OCI-LY7 (cell line): ENCODE measurements around the gene SLC66A1. TPM values are rescaled to one million over a fixed set of nuclear protein-coding genes. Genes with fewer than 3 reads are reported as not detected.

Experiments used
- BruUV-seq: library from RNA; stranded (reverse); fragments of 400-500 nt; replicated peaks from 2 replicates; lab custom pipeline; 2021; lab: Mats Ljungman, UMichigan
- CTCF ChIA-PET: fragments of 300-600 bp; sonication (Branson Sonifier 250); formaldehyde crosslinking; loops from one replicate; lab custom pipeline; 2022; ENCODE audit warnings: antibody characterized with exemption; ENCODE audit not compliant: unreplicated experiment; lab: Charles Lee
- POLR2A ChIA-PET: fragments of 300-600 bp; sonication (Branson Sonifier 250); formaldehyde crosslinking; loops from one replicate; lab custom pipeline; 2022; ENCODE audit warnings: antibody characterized with exemption; lab: Charles Lee
- DNase-seq: peaks from one replicate; pipeline ENCODE4 v3.0.0-alpha.2; 2015; ENCODE audit warnings: low spot score
- H2AFZ ChIP-seq: fragments of 200-600 bp; sonication (generic), shearing (Covaris generic); 2 replicates; pipeline ENCODE4 v1.6.1; 2014; ENCODE audit warnings: mild to moderate bottlenecking, antibody characterized with exemption, low read length, moderate library complexity
- H3K27ac ChIP-seq: fragments of 200-600 bp; sonication (generic); 2 replicates; pipeline ENCODE4 v1.5.1; 2014; ENCODE audit warnings: mixed run types, low read depth, mild to moderate bottlenecking, moderate library complexity, low read length, inconsistent platforms; ENCODE audit not compliant: poor library complexity, severe bottlenecking
- H3K36me3 ChIP-seq: fragments of 200-600 bp; sonication (generic); 2 replicates; pipeline ENCODE4 v1.6.1; 2014; ENCODE audit warnings: mild to moderate bottlenecking, antibody characterized with exemption, low read length, moderate library complexity, mixed read lengths; ENCODE audit not compliant: insufficient read depth
- H3K4me1 ChIP-seq: fragments of 200-600 bp; sonication (generic); 2 replicates; pipeline ENCODE4 v1.5.1; 2014; ENCODE audit warnings: mild to moderate bottlenecking, low read length; ENCODE audit not compliant: insufficient read depth, poor library complexity, severe bottlenecking
- H3K4me2 ChIP-seq: fragments of 200-600 bp; sonication (generic); 2 replicates; pipeline ENCODE4 v1.6.1; 2014; ENCODE audit warnings: mild to moderate bottlenecking, low read length
- H3K4me3 ChIP-seq: fragments of 200-600 bp; sonication (generic); 2 replicates; pipeline ENCODE4 v1.5.1; 2014; ENCODE audit warnings: mild to moderate bottlenecking, low read depth, low read length; ENCODE audit not compliant: poor library complexity, severe bottlenecking
- H3K79me2 ChIP-seq: fragments of 200-600 bp; sonication (generic); 2 replicates; pipeline ENCODE4 v1.6.1; 2016; ENCODE audit warnings: low read depth, mild to moderate bottlenecking, low read length, moderate library complexity, mixed read lengths; ENCODE audit not compliant: insufficient read depth
- H3K9me2 ChIP-seq: fragments of 200-600 bp; sonication (generic); 2 replicates; pipeline ENCODE4 v1.6.1; 2016; ENCODE audit warnings: mild to moderate bottlenecking, low read length, mixed read lengths; ENCODE audit not compliant: insufficient read depth
- H3K9me3 ChIP-seq: fragments of 200-600 bp; sonication (generic); 2 replicates; pipeline ENCODE4 v1.6.1; 2014; ENCODE audit warnings: mild to moderate bottlenecking, mixed run types, low read length, mixed read lengths
- H4K20me1 ChIP-seq: fragments of 200-600 bp; sonication (generic); 2 replicates; pipeline ENCODE4 v1.6.1; 2014; ENCODE audit warnings: mild to moderate bottlenecking, antibody characterized with exemption, low read length, moderate library complexity, mixed read lengths; ENCODE audit not compliant: insufficient read depth
- EZH2phosphoT487 ChIP-seq: fragments of 200-600 bp; sonication (generic); IDR thresholded peaks from 2 replicates; pipeline ENCODE4 v1.6.1; 2018; ENCODE audit warnings: low read depth, borderline replicate concordance, mild to moderate bottlenecking, mixed run types, antibody characterized with exemption, low read length, moderate library complexity, mixed read lengths
- intact Hi-C: fragments of 100-400 bp; cut with micrococcal nuclease; formaldehyde crosslinking; loops from one replicate; pipeline ENCODE4 v1.10.0; 2022; ENCODE audit not compliant: unreplicated experiment
- total RNA-seq, 2 experiments: library from RNA; depleted of rRNA in 1 of 2; stranded (reverse); fragments of >200 nt in 1 of 2; shearing (Covaris generic) in 1 of 2; gene quantifications; 2 replicates each; pipeline ENCODE4 v1.2.3, GENCODE V29; 2014 to 2022
- TF ChIP-seq, protein P1 (sequence below): fragments of 200-600 bp; sonication (generic); conservative IDR thresholded peaks from 2 replicates; pipeline ENCODE4 v1.5.1; 2014; ENCODE audit warnings: mild to moderate bottlenecking, antibody characterized with exemption, low read length, moderate library complexity, mixed read lengths

SLC66A1 gene
- total RNA-seq, 2 experiments from 2014 or later: 14.9 to 21.0 TPM

DNA sequence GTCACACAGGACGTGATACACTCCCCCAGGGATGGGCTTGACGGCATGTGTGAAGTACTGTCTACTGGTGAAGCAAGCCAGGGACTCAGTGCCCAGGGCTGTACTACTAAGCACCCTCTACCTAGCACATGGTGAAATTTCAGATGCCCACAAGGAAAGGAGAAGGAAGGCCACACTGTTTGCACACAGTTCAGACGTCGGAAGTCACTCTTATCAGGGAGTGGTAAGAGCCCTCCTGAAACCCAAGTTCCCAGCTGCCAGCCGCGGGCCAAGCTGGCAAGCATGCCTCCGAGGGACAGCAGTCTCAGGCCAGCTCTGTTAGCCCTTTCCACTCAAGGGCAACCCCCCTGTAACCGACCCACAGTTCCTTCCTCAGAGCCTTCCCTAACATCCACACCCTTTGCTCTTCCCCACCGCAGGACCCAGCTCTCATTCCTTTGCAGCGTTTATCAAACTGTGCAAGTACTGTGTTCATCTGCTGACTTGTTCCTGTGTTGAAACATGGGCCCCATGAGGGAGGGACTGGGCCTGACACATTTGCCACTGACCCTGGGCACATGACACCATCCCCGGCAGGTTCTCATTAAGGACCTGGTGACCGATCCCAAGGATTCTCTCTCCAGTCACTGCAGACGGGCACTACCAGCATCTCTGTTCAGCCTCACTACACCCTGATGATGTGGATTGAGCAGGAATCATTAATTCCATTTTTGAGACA lies 58.5 kb downstream of the SLC66A1 start:
- Histone ChIP-seq H2AFZ (no peak overlapping the region), H3K9me2 (no peaks in the 10 kb centered on the region), H3K9me3 (no peaks in the 10 kb centered on the region), H3K27ac (no peak overlapping the region), H3K4me1 (no peaks in the 10 kb centered on the region), H3K4me3 (no peak overlapping the region), H4K20me1 (no peaks in the 10 kb centered on the region; the same call in 1 of the 2 replicates), H3K36me3 (peaks cover 12% of the 10 kb centered on the region; the same call in 1 of the 2 replicates), H3K79me2 (no peaks in the 10 kb centered on the region), H3K4me2 (no peak overlapping the region)
- CTCF ChIA-PET: no interaction called here
- intact Hi-C loops: no loop called here
- BruUV-seq: no TSS peak
- DNase-seq: no peak
- POLR2A ChIA-PET: no interaction called here
- TF ChIP-seq EZH2phosphoT487: no peak
- TF ChIP-seq, protein P1, sequence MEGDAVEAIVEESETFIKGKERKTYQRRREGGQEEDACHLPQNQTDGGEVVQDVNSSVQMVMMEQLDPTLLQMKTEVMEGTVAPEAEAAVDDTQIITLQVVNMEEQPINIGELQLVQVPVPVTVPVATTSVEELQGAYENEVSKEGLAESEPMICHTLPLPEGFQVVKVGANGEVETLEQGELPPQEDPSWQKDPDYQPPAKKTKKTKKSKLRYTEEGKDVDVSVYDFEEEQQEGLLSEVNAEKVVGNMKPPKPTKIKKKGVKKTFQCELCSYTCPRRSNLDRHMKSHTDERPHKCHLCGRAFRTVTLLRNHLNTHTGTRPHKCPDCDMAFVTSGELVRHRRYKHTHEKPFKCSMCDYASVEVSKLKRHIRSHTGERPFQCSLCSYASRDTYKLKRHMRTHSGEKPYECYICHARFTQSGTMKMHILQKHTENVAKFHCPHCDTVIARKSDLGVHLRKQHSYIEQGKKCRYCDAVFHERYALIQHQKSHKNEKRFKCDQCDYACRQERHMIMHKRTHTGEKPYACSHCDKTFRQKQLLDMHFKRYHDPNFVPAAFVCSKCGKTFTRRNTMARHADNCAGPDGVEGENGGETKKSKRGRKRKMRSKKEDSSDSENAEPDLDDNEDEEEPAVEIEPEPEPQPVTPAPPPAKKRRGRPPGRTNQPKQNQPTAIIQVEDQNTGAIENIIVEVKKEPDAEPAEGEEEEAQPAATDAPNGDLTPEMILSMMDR: no peak

DNA sequence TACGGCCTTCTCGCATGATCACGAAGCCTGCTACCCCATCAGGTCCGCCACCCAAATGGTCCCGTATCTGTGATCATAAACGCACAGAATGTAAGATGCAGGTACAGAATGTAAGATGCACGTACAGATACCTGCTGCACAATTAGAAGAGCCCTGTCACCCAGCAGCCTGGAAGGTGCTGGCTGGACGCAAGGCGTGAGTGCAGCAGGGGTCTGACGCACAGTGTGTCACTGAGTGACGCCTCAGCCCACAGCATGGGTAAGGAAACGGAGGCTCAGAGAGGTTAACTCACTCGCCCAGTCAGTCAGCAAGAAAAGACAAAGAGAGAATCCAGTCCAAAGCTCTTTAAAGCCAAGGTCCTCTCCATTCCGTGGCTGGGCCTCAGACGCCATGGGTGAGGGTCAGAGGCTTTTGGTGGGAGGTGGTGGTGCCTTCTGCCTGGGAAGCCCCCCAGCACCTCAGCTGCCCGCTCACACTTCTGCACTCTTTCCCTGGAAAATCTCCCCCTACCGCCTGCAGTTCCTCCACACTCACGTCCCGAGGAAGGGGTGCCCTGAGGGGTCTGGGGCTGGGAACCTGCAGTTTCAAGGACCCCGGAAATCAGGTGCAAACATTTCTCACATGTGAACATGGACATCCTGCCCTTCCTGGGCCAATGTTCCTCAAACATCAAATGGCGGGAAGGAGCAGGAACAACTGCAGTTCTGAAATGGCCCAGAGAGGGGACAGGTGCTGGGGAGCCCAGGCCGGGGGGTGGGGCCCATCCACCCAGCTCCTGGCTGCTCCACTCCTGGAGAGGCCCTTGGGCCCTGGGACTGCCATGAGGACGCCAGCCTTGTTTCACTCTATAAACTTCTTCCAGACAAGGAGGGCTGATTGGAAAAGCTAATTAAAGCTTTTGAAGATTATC lies 59.4 kb downstream of the SLC66A1 start:
- H3K4me2 ChIP-seq: no peak overlapping the region
- no peaks in the 10 kb centered on the region; the same call in 1 of the 2 replicates for H4K20me1 ChIP-seq
- CTCF ChIA-PET: no interaction called here
- DNase-seq: no peak
- peaks cover 16% of the 10 kb centered on the region for H3K36me3 ChIP-seq
- no peaks in the 10 kb centered on the region for H3K9me3 ChIP-seq
- no TSS peak for BruUV-seq
- intact Hi-C loops: no loop called here
- H3K27ac ChIP-seq: no peak overlapping the region
- H3K9me2 ChIP-seq: no peaks in the 10 kb centered on the region
- no peak overlapping the region for H2AFZ ChIP-seq
- H3K4me1 ChIP-seq: no peaks in the 10 kb centered on the region
- POLR2A ChIA-PET: interaction anchor here (0.6 kb wide), 1 partner anchor 1671 kb away, joined by 3 read pairs; no protein-coding TSS in a partner anchor
- TF ChIP-seq EZH2phosphoT487: no peak
- TF ChIP-seq, protein P1: no peak
- H3K4me3 ChIP-seq: no peak overlapping the region
- no peaks in the 10 kb centered on the region for H3K79me2 ChIP-seq
